Endothelial cell (in vitro differentiated cells): Measurements from ENCODE around the gene ADGRV1. TPM values are rescaled to one million over a fixed set of nuclear protein-coding genes. Genes with fewer than 3 reads are reported as not detected.

Experiments
- DNase-seq: peaks from one replicate; pipeline ENCODE4 v3.0.0; 2021; ENCODE audit warnings: low spot score
- H3K27ac Mint-ChIP-seq: one replicate; pipeline ENCODE4 v1.8.0; 2021; ENCODE audit warnings: mixed read lengths, inconsistent platforms; ENCODE audit not compliant: unreplicated experiment
- H3K27me3 Mint-ChIP-seq: one replicate; pipeline ENCODE4 v1.8.0; 2021; ENCODE audit warnings: mild to moderate bottlenecking, moderate library complexity, mixed read lengths, inconsistent platforms; ENCODE audit not compliant: unreplicated experiment
- H3K36me3 Mint-ChIP-seq: one replicate; pipeline ENCODE4 v1.8.0; 2021; ENCODE audit warnings: mild to moderate bottlenecking, low read depth, mixed read lengths, inconsistent platforms; ENCODE audit not compliant: unreplicated experiment
- H3K4me1 Mint-ChIP-seq: one replicate; pipeline ENCODE4 v1.8.0; 2021; ENCODE audit warnings: mild to moderate bottlenecking, mixed read lengths, inconsistent platforms; ENCODE audit not compliant: unreplicated experiment
- H3K4me3 Mint-ChIP-seq: one replicate; pipeline ENCODE4 v1.8.0; 2021; ENCODE audit warnings: mild to moderate bottlenecking, mixed read lengths, inconsistent platforms; ENCODE audit not compliant: unreplicated experiment
- H3K9me3 Mint-ChIP-seq: one replicate; pipeline ENCODE4 v1.8.0; 2021; ENCODE audit warnings: mixed read lengths, inconsistent platforms; ENCODE audit not compliant: unreplicated experiment
- CTCF ChIP-seq: fragments of 200-600 bp; sonication (generic); IDR thresholded peaks from one replicate; pipeline ENCODE4 v1.5.0; 2021; ENCODE audit warnings: antibody characterized with exemption; ENCODE audit not compliant: unreplicated experiment
- total RNA-seq: library from RNA; stranded (reverse); fragmentation: NEBNext Ultra II Directional; extraction: Animal tissue kit (Norgen Biotek cat#: 25700); gene quantifications from one replicate; pipeline ENCODE4 v1.2.1, GENCODE V29; 2021; ENCODE audit not compliant: unreplicated experiment

ADGRV1 gene
- total RNA-seq, 1 donor from 2014 or later, result 23.1 TPM

GRCh38 chr5:91187032-91187431 lies 628.4 kb downstream of the ADGRV1 start:
- H3K36me3 Mint-ChIP-seq, result no peaks in the 10 kb centered on the region
- peaks cover 13% of the 10 kb centered on the region for H3K4me1 Mint-ChIP-seq
- no peak for TF ChIP-seq CTCF
- DNase-seq, result no peak
- H3K9me3 Mint-ChIP-seq, result no peaks in the 10 kb centered on the region
- no peak overlapping the region for H3K4me3 Mint-ChIP-seq
- H3K27me3 Mint-ChIP-seq, result no peaks in the 10 kb centered on the region
- H3K27ac Mint-ChIP-seq, result no peak overlapping the region

GRCh38 chr5:91188755-91189154 lies 630.2 kb downstream of the ADGRV1 start:
- H3K27ac Mint-ChIP-seq, result no peak overlapping the region

GRCh38 chr5:91189480-91190313 lies 631.1 kb downstream of the ADGRV1 start:
- DNase-seq, result no peak
- no peak for TF ChIP-seq CTCF
- no peak overlapping the region for H3K4me3 Mint-ChIP-seq
- H3K27me3 Mint-ChIP-seq, result no peaks in the 10 kb centered on the region
- H3K36me3 Mint-ChIP-seq, result no peaks in the 10 kb centered on the region
- peaks cover 5% of the 10 kb centered on the region for H3K4me1 Mint-ChIP-seq
- H3K9me3 Mint-ChIP-seq, result no peaks in the 10 kb centered on the region
- no peak overlapping the region for H3K27ac Mint-ChIP-seq

More at GRCh38 chr5:91188755-91189154, 630.2 kb downstream of the ADGRV1 start:
- H3K9me3 Mint-ChIP-seq, result no peaks in the 10 kb centered on the region
- no peak for TF ChIP-seq CTCF
- no peak for DNase-seq
- no peaks in the 10 kb centered on the region for H3K27me3 Mint-ChIP-seq
- H3K4me3 Mint-ChIP-seq, result no peak overlapping the region
- peaks cover 5% of the 10 kb centered on the region for H3K4me1 Mint-ChIP-seq
- H3K36me3 Mint-ChIP-seq, result no peaks in the 10 kb centered on the region

GRCh38 chr5:91190314-91190690 lies 631.7 kb downstream of the ADGRV1 start:
- Mint-ChIP-seq H3K9me3 (no peaks in the 10 kb centered on the region), H3K27ac (no peak overlapping the region), H3K4me1 (peaks cover 5% of the 10 kb centered on the region), H3K27me3 (no peaks in the 10 kb centered on the region), H3K4me3 (no peak overlapping the region), H3K36me3 (no peaks in the 10 kb centered on the region)
- TF ChIP-seq CTCF, result no peak
- no peak for DNase-seq

- H3K27ac Mint-ChIP-seq, result no peak overlapping the region
- H3K9me3 Mint-ChIP-seq, result no peaks in the 10 kb centered on the region
- H3K4me3 Mint-ChIP-seq, result no peak overlapping the region
- H3K4me1 Mint-ChIP-seq, result no peaks in the 10 kb centered on the region
- peaks cover 2% of the 10 kb centered on the region for H3K27me3 Mint-ChIP-seq
- no peak for TF ChIP-seq CTCF
- no peaks in the 10 kb centered on the region for H3K36me3 Mint-ChIP-seq
- DNase-seq, result no peak
These were observed 636.3 kb downstream of the ADGRV1 start for GRCh38 chr5:91194824-91195381.
